Raji (cell line): ENCODE measurements around the gene CRACDL.

ENCODE experiments used
- POLR2A ChIP-seq: IDR thresholded peaks from 2 replicates; pipeline ENCODE4 v1.6.1; 2011; ENCODE audit warnings: low read depth, low read length, control low read depth; ENCODE audit not compliant: insufficient read depth

The CRACDL gene

DNA sequence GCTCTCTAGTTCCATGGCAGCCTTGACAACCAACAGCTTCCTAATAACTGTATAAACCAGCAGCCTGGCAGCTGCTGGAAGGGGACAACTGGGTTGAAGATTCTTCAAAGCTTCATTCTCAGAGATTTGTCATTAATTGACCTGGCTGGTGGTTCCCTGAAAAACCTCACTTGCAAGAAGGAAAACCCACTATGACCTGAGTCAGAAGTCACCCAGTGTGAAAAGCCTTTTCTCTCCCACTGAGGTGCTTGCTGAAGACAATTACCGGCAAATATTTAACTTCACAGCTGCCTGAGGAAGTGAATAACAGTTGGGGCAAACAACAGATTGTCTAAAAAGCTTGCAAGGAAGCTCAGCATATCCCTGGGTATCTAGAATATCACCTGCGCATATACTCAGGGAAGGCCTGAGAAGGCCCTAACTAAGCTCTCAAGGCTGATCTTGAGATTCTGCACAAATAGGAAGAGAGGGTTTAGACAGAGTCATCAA lies 49.9 kb downstream of the CRACDL start:
- no peak for TF ChIP-seq POLR2A

DNA sequence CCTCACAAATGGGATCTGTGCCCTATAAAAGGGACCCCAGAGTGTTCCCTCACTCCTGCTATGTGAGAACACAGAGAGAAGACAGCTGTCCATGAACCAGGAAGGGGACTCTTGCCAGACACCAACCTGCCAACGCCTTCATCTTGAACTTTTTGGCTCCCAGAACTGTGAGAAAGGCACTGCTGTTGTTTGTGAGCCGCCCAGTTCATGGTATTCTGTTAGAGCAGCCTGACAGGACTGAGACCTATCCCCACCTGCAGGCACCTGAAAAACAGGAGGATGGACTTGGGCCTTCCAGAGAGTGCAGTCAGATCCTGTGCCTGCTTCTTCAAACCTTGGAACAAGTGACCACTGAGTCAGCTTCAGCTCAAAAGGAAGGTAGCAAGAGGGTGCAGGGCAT lies 51.4 kb downstream of the CRACDL start:
- TF ChIP-seq POLR2A: no peak

DNA sequence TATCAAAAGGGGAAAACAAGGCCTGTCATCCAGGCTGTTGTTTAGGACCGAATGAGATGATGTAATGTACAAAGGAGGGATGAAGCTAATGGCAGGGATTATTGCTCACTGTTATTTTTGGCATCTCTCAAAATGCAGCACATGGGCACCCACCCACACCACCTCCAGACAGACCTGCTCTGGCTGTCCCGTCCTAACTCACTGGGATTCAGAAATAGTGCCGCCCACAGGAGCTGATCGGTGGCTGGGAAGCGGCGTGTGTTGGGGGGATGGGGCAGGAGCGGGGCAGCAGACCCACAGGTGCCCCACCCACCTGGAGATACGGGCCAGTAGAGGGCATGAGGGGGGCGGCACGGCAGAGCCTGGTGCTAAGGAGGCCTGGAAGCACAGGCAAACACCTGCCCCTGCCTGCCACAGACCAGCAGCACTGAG lies 52.2 kb downstream of the CRACDL start:
- no peak for TF ChIP-seq POLR2A

DNA sequence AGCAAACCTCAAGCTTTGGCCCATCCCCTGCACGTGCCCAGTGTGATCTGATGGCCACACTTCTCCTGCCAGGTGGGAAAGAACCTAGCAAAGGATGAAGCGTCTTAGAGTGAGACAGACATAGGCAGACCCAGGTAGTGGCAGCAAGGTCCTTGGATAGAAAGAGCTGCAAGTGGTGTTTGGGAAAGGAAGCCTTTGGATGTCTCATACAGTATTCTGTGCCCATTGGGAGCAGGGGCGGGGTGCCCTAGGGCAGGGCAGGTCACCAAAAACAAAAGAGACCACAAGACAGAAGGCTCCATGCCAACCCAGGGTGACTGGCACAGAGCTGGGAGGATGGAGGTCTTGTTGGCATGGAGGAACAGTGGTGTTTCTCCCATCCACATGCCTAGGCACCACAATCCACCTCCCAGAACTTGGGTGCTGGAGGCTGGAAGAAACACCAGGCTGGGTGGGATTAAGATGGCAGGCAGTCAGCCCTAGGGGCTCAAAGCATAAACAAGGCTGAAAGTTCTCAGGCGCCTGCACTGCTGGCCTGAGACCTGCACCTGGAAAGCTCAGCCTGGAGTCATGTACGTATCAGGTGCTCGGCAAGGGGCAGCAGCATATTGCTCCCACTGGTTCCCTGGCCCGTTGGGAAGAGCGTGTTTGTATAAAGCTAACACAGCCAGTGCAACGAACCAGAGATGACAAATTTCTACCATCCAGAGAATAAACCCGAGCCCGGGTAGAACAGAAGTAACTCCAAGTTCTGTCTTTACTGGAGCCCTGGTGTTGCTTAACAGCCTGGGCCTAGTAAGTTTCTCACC lies 52.9 kb downstream of the CRACDL start:
- no peak for TF ChIP-seq POLR2A

DNA sequence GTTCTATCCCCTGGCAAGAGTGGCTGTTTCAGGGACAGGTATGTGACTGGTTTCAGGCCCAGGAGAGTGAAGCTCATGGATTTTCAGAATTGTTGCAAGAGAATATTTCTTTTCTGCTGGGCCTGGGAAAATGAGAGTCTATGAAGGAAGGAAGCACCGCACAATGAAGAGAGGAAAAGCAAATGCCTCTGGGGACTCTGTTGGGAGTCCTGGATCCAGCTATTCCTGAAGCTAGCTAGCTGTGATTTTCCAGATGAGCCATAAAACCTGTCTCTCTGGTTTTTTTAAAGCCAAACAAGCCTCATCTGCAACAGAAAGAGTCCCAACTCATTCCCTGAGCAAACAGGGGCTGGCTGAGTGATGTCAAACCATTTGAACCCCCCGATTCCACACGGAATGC lies 53.7 kb downstream of the CRACDL start:
- no peak for TF ChIP-seq POLR2A

DNA sequence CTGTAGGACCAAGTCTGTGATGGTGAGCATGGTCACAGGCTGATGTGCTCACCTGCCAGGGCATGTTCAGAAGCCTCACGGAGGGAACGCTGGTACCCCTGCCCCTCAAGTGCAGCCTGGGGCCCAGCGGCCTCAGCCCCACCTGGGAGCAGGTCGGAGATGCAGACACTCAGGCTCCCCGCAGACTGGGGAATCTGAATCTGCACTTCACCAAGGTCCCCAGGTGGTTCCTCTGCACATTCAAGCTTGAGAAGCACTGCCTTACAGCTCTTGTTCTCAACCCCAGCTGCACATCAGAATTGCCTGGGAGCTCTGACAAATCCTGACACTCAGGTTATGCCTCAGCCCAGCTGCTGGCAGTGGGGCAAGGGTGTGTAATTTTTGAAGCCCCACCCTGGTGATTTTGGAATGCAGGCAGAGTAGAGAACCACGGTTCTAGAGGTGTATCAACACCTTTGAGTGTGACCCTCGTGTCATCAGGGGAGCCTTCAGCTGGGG lies 54.8 kb downstream of the CRACDL start:
- TF ChIP-seq POLR2A: no peak

DNA sequence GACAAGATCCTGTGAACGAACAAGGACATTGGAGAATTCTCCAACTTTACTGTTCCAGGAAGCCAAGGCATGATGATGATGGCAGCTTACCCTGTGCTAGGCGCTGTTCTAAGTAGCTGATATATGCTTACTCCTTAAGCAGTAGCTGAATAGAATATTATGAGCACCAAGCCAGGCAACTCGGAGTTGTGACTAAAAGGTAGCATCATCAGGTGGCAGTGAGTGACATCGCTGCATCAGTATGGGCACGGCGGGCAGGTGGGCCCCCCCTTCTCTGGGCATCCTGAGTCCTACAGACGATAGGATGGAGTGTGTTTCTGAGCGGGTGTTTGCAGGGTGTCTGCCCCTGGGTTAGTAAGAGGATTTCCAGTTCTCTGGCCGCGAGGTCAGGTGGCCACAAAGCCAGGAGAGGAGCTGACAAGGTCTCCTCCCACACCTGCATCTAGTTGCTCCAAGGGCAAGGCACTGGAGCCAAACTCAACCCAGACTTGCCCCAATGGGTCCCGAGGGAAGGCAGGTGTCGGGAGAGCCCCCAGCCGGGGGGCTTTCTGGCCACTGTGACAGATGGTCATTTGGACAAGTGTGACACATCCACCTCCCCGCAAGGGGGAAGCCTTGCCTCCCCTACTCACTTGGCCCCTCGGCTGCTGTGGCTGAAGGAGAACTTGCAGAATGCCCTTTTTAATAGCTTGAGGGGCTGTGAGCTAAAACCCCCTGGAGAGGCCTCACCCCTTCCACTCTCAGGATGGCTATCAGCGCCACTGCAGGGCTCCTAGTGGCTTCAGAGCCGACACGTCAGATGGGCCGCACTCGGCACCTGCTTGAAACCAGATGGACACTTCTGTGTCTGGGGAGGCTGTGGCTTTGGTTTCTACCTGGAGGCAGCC lies 55.5 kb downstream of the CRACDL start:
- no peak for TF ChIP-seq POLR2A

DNA sequence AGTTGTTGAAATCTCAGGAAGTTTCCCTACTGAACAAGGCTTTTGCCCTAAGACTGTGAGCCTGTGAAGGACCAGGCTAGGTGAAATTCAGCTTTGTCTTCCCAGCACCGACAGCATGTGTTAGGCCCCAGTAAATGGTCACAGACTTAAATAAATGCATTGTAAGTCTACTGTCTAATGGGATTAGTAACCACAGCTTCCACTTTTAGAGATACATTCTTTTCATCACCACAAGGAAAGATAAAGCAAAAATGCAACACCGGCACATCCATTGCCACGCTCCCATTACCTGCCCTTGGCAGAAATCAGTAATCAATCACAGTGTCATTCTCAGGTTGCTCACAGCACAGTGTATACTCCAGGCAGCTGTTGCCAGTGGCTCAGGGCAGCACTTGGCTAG lies 59.3 kb downstream of the CRACDL start:
- no peak for TF ChIP-seq POLR2A

DNA sequence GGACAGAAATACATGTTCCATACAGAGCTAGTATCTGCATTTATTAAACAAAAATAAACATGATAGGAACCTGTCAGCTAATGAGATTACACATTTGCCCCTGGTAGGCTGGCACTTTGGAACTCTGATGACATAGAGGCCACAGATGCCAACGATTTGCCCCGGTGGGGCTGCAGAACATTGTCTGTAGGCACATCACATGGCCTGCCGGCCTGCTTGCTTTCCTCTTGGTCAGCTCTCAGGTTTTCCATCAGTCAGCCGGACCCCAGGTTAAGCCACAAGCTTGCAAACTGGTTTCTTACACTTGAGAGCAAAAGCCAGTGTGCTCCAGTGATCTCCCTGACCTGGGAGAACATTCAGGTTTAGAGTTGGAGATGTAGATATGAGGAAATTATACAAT lies 60.3 kb downstream of the CRACDL start:
- no peak for TF ChIP-seq POLR2A

DNA sequence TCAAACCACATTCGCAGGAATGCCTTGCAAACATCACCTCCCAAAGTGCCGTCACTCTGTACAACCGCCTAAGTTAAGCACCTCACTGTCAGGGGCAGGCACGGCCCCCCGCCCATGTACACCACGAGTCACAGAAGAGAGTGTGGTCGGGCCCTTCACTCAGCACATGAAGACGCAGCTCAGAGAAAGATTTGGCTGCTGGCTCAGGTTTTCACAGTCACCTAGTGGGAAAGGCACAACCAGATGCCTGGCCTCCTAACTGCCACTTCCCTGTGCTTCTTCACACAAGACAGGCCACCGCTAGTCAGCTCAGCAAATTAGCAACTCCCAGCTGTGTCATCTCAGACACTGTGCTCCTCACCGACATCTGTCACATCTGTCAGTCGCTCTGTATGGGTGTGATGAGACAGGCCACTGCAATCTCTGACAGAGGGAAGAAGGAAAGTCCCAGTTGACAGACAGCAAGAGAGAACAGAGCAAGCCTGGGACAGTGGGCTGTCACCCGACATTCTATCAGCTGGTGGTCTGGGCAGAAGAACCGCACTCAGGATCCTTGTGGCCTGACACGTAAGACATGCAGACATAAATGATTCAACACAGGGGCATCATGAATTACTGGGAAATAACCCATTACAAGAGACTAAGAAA lies 60.8 kb downstream of the CRACDL start:
- TF ChIP-seq POLR2A: no peak

DNA sequence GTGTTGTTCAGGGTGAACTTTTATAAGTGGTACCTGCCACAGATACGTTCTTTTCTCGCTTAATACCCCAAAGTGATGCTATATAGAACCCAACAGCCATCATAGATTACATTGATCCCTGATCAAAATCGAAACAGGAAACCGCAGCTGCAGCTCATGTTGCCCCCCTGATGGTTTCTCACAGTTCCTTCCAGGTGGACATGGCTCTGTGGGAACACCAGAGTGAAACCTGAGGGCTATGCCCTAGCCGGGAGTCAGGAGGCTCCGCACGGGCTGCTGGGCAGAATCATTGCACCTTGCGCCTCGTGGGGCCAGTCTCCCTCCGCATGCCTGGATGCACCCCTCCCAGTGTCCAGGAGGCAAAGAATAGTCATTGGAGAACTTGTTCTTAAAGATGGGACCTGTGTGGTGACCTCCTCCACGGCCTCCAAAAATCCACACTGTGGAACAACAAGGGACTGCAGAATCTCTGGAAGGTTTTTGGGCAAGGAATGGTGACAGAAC lies 61.8 kb downstream of the CRACDL start:
- TF ChIP-seq POLR2A: no peak

DNA sequence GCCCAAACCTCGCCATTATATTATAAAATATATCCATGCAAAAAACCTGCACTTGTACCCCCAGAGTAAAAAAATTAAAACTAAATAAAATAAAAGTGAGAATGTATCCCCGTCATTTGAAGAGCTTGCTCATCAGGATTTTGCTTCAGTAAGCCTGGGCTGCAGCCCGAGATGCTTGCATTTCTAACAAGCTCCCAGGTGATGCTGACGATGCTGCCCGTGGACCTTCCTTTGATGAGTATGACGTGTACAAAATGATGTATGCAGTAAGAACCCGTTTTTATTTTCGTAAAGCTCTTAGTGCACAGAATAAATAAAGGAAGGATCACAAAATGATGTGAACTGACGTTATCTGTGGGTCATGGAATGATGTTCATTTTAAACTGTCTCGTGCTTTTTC lies 63.5 kb downstream of the CRACDL start:
- TF ChIP-seq POLR2A: no peak

DNA sequence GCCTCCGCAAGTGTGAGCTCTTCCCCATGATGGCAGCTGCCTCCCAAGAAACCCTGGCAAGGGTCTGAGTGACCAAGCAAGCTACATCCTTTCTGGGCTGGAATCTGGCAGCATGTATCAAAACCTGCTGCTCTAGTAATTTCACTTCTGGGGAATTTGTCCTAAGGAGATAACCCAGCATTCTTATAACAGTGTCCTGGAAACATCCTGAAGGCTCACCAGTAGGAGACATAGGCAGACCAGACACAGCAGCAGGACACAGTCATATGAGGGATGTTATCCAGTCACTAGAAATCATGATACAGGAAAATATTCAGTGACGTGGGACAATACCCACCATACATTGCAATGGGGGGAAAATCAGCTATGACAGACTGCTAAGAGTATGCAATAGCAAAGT lies 64.5 kb downstream of the CRACDL start:
- TF ChIP-seq POLR2A: no peak

DNA sequence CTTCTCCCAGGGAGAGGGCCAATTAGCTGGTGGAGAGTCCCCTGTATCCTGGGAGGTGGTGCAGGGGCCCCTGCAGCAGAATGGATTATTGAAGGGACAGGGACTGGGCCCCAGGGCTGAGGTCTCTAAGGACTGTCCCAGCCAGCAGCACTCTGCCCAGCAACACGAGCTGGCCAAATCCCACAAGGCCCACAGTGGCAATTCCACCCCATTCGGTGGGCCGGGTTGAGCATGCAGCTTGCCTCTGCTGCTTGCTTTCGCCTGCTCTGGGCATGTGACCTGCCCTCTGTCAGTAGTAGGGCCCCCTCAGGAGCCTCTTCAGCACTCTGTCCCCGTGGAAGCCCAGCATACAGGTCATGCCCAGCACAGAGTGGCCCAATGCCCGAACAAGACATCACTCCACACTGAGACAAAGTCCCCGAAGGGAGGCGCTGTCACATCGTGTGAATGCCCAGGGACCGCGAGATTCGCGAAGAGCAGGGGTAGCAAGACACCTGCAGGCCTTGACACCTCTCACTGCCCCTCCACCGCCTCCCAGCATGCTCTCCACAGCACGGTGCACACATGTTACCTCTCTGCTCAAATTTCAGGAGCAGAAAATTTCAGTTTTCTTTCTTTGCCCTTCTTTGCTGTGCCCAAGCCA lies 65.4 kb downstream of the CRACDL start:
- TF ChIP-seq POLR2A: no peak

DNA sequence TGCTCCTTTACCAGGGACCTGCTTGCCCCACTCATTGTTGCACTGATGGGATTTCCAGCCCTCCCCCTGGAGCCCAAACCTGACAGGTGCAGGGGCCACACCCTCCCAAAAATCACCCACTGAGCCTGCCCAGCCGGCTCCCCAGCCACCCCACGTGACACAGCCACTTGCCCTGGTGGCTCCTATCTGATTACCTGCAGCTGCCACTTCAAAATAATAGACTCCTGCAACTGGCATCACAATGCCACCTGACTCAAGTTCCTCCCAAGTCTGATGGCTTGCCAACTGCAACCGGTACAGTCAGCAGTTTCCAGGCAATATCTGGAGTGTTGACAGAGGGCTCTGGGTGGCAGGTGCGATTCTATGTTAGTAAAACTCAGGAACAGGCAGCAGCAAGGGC lies 66.2 kb downstream of the CRACDL start:
- TF ChIP-seq POLR2A: no peak
